Measurements from ENCODE around the gene DGKI.

DNA sequence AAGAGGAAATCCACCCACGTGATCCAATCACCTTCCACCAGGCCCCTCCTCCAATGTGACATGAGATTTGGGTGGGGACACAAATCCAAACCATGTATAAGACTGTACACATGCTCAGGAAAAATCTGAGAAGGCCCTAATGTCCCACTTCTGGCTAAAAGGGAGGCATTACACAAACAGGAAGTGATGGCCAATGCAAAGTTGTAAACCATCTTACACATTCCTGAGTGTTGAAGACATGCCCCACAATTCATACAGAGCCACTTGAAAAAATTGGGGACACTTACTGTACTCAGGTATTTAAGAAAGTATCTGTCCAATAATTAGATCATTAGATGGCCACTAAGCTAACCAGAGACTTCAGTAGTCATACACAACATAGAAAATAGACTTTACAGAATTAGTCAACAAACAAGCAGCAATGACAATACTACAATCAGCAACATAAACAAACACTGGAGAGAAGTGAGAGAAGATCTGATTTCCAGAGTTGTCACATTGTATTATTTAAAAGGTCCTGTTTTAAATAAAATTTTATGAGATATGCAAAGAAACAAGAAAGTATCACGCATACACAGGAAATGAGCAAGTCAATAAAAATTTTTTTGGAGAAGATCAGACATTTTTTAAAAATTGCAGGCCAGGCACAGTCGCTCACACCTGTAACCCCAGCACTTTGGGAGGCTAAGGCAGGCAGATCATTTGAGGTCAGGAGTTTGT, 143.3 kb downstream of the DGKI start:
- TF ChIP-seq POLR2A (IDR thresholded peaks at IDR 0.05), result no peak
- TF ChIP-seq, protein P1, sequence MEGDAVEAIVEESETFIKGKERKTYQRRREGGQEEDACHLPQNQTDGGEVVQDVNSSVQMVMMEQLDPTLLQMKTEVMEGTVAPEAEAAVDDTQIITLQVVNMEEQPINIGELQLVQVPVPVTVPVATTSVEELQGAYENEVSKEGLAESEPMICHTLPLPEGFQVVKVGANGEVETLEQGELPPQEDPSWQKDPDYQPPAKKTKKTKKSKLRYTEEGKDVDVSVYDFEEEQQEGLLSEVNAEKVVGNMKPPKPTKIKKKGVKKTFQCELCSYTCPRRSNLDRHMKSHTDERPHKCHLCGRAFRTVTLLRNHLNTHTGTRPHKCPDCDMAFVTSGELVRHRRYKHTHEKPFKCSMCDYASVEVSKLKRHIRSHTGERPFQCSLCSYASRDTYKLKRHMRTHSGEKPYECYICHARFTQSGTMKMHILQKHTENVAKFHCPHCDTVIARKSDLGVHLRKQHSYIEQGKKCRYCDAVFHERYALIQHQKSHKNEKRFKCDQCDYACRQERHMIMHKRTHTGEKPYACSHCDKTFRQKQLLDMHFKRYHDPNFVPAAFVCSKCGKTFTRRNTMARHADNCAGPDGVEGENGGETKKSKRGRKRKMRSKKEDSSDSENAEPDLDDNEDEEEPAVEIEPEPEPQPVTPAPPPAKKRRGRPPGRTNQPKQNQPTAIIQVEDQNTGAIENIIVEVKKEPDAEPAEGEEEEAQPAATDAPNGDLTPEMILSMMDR (IDR thresholded peaks at IDR 0.05), result no peak

All from thyroid gland (tissue), 4 donors.